ENCODE results near the gene RIMOC1.
"Not testable (repeated sequence)": the region's sequence is repeated elsewhere in the genome, so short reads cannot be mapped to it uniquely, and the experiment has no call there.

RIMOC1 gene

DNA sequence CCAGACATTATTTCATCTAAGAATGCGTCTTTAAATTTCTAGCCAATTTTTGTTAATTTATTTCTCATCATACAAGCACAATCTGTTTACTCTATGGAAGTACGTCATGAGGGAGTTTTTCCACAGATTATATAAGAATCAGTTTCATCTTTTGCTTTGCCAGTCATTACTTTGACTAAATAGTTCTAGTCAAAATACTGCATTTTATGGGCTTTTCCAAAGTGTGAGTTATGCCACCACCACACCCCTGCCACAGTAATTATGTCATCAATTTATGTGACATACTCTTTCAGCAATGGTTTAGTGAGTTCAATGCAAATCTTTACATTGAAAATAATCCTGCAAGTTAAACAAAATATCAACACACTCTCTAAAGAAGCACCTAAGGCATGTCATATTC lies 2.0 kb downstream of the RIMOC1 start:
- ATAC-seq (replicated peaks) (no peak), DNase-seq (no peak)
- Mint-ChIP-seq H3K27me3 (no peaks in the 10 kb centered on the region), H3K4me1 (ENCODE audit: low read depth in 2 of 2) (peaks cover 17 to 25% of the 10 kb centered on the region in 2 donors), H3K4me3 (no peak overlapping the region), H3K36me3 (ENCODE audit: insufficient read depth) (peaks cover 47% of the 10 kb centered on the region), H3K9me3 (no peaks in the 10 kb centered on the region), H3K27ac (no peak overlapping the region)

DNA sequence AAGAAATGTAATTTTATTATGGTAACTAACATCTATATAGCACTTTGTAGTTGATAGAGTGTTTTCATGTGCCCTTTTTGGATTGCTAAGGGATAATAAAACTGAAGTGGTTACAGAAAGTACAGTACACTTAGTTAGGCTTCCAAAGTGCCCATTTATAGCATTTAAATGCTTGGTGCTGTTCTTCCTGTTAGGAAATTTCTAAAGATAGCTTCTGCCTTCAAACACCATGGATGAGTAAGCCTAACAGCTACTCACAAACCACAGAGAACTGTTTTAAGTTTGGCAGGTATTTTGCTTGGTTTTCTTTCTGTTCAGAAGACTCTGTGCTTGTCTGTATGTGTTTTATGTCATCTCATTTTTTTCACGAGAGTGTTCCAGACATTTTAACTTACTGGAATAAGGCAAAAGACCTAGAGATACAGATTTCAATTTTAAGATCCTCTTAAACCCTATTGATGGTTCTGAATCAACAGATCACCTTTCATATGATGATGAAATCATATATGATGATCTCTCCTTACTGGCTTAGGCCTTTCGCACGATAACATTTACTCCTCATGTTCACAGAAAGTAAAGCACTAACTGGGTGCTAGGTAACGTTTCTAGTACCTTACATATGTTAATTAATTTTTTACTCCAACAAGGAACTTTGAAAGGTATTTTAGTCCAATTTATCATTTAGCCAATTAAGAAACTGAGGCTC lies 4.4 kb downstream of the RIMOC1 start:
- ATAC-seq (replicated peaks) (no peak), DNase-seq (no peak)
- Mint-ChIP-seq H3K27ac (no peak overlapping the region), H3K4me3 (no peak overlapping the region), H3K4me1 (ENCODE audit: low read depth in 2 of 2) (peaks cover 17 to 22% of the 10 kb centered on the region in 2 donors), H3K27me3 (no peaks in the 10 kb centered on the region), H3K9me3 (no peaks in the 10 kb centered on the region), H3K36me3 (ENCODE audit: insufficient read depth) (peaks cover 65% of the 10 kb centered on the region)

DNA sequence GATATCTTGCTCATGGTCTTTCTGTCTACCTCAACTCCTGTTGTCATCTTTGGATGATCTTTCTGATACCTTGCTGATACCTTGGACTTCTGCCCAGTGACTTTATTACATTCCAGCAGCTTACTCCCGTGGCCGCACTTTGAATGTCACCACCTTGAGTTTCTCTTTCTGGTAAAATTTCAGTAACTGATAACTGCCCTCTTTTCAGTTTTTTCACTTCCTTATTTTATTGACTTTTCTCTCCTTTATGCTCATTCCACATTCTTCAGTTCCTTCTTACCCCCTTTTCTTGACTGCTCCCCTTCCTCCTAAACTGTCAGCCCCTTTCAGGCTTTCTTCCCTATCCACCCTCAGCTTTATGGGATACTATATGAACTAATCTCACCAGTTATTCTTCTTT lies 14.0 kb downstream of the RIMOC1 start:
- Mint-ChIP-seq H3K9me3 (no peaks in the 10 kb centered on the region), H3K36me3 (ENCODE audit: insufficient read depth) (peaks cover 65% of the 10 kb centered on the region), H3K27ac (peak overlapping the region in 1 of 2 donors; percentile 44), H3K27me3 (no peaks in the 10 kb centered on the region), H3K4me3 (no peak overlapping the region), H3K4me1 (ENCODE audit: low read depth in 2 of 2) (peaks cover 0 to 3% of the 10 kb centered on the region in 2 donors)
- DNase-seq (no peak), ATAC-seq (replicated peaks) (no peak)

DNA sequence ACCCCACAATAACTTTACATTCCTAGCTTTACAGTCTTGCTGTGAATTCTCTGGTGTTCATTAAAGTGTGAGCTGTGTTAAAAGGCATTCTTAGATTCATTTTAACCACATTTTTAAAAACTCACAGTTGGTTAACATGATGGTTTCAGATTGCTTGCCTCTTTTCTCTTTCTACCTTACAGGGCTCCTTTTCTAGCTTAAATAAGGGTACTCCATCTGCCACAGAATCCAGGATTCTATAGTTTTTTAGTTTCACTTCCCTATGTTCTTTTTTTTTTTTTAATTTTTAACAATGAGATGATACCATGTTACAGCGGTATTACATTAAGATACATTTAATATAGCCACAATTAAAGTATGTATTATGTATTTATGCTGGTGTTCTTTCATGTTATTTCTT lies 17.0 kb downstream of the RIMOC1 start:
- H3K4me3 Mint-ChIP-seq, result no peak overlapping the region
- H3K27me3 Mint-ChIP-seq, result no peaks in the 10 kb centered on the region
- no peaks in the 10 kb centered on the region for H3K9me3 Mint-ChIP-seq
- H3K36me3 Mint-ChIP-seq (ENCODE audit: insufficient read depth), result peaks cover 61% of the 10 kb centered on the region
- peaks cover 9 to 13% of the 10 kb centered on the region in 2 donors for H3K4me1 Mint-ChIP-seq (ENCODE audit: low read depth in 2 of 2)
- no peak for DNase-seq
- ATAC-seq (replicated peaks), result no peak
- peak overlapping the region; percentile 41 to 62 for H3K27ac Mint-ChIP-seq

DNA sequence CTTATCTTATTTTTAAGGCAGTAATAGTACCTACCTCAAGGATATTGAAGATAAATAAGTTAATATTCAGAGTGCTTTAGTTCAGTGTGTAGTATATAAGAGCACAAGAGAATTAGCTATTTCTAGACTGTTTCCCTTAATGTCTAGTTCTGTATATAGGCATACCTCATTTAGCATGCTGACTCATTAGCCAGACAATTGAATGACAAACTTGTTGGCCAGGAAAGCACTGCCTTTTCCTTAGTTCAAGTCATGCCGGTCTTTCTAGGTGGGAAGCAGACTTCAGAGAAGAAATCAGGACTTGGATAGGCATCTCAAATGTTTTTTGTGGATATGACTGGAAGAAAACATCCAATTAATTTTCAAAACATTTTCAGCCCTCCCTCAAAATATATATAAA lies 17.7 kb downstream of the RIMOC1 start:
- DNase-seq (no peak), ATAC-seq (replicated peaks) (no peak)
- H3K27me3 Mint-ChIP-seq, result no peaks in the 10 kb centered on the region
- H3K36me3 Mint-ChIP-seq (ENCODE audit: insufficient read depth), result peaks cover 57% of the 10 kb centered on the region
- H3K4me1 Mint-ChIP-seq (ENCODE audit: low read depth in 2 of 2), result peaks cover 11 to 19% of the 10 kb centered on the region in 2 donors
- no peak overlapping the region for H3K4me3 Mint-ChIP-seq
- H3K9me3 Mint-ChIP-seq, result no peaks in the 10 kb centered on the region
- peak overlapping the region; percentile 41 to 62 for H3K27ac Mint-ChIP-seq

DNA sequence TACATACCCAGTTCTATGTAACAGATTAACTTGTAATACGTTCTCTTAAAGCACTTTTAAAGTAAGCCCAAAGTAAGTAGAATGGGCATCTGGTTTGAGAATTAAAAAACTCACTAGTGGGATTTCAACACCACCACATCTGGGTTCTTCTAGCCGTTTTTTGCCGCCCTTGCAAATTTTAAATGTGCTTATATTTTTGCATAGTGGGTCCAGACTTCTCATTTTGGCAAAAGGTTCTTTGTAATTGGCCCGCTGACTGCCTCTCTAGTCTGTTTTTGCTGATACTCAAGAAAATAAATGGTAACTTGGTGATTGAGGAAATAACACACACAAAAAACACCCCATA lies 20.4 kb downstream of the RIMOC1 start:
- Mint-ChIP-seq H3K4me3 (peak overlapping the region; percentile 81 to 90), H3K36me3 (ENCODE audit: insufficient read depth) (peaks cover 38% of the 10 kb centered on the region), H3K27ac (peak overlapping the region; percentile 97 to 98), H3K27me3 (no peaks in the 10 kb centered on the region), H3K4me1 (ENCODE audit: low read depth in 2 of 2) (peaks cover 12 to 23% of the 10 kb centered on the region in 2 donors), H3K9me3 (no peaks in the 10 kb centered on the region)
- DNase-seq (no peak), ATAC-seq (replicated peaks) (no peak)

DNA sequence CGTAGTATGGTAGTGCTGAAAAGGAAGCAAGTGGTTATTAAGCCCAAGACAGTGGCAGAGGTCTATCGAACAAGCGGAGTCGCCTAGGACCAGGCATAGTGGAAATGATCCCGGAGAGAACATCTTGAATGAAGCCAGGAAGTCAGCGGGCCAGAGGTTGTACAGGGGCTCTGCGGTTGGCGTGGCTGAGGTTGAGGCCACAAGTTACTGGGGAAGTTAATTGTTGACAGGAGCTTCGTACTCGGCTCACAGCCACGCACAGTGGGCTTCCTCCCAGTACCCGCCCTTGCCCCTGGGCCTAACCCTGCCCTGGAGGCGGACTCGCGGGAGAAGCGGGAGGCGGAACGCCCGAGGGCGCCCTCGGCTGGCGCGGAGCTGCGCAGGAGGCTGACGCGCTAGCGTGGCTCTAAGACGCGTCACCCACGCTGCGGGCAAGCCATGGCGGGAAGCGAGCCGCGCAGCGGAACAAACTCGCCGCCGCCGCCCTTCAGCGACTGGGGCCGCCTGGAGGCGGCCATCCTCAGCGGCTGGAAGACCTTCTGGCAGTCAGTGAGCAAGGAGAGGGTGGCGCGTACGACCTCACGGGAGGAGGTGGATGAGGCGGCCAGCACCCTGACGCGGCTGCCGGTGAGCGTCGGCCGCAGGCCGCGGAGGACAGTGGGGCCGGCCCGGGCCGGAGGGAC lies 20.9 kb downstream of the RIMOC1 start, which contains the start of gene FBXO4:
Gene FBXO4 (plus strand): TSS at position 410 of the 683 bp plus-strand sequence. CDS start 29 bp downstream, at position 439.
- peaks cover 33% of the 10 kb centered on the region for H3K36me3 Mint-ChIP-seq (ENCODE audit: insufficient read depth)
- no peaks in the 10 kb centered on the region for H3K9me3 Mint-ChIP-seq
- DNase-seq, result peak; percentile 87 to 90 (median 90)
- peak within 1 kb of the TSS; percentile 81 to 90 for H3K4me3 Mint-ChIP-seq
- H3K27ac Mint-ChIP-seq, result peak within 1 kb of the TSS; percentile 97 to 98
- ATAC-seq (replicated peaks), result peak; percentile 91
- peaks cover 12 to 23% of the 10 kb centered on the region in 2 donors for H3K4me1 Mint-ChIP-seq (ENCODE audit: low read depth in 2 of 2)
- H3K27me3 Mint-ChIP-seq, result no peaks in the 10 kb centered on the region

DNA sequence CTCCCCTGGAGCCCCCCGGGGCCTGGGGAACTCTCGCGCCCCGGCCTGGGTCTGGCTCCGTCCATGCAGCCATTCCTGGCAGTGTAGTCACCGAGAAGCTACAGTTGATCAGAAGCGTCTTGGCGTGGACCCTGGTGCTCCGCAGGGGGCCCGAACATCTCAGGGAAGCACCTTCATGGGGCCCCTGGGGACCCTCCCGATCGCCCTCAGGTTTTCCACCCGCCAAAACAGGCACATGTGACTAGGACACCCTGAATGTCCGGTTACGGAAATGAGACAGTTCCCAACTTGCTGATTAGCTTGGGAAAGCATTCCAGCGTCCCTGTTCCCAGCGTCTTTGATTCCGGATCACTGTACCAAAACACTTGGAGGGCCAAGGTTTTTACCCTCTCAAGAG lies 21.4 kb downstream of the RIMOC1 start:
- Mint-ChIP-seq H3K27me3 (no peaks in the 10 kb centered on the region), H3K4me1 (ENCODE audit: low read depth in 2 of 2) (peaks cover 12 to 23% of the 10 kb centered on the region in 2 donors), H3K36me3 (ENCODE audit: insufficient read depth) (peaks cover 29% of the 10 kb centered on the region), H3K4me3 (peak overlapping the region; percentile 81 to 90), H3K27ac (peak overlapping the region; percentile 97 to 98), H3K9me3 (no peaks in the 10 kb centered on the region)
- ATAC-seq (replicated peaks), result no peak
- DNase-seq, result peak in 2 of 3 experiments; percentile 25 to 26

DNA sequence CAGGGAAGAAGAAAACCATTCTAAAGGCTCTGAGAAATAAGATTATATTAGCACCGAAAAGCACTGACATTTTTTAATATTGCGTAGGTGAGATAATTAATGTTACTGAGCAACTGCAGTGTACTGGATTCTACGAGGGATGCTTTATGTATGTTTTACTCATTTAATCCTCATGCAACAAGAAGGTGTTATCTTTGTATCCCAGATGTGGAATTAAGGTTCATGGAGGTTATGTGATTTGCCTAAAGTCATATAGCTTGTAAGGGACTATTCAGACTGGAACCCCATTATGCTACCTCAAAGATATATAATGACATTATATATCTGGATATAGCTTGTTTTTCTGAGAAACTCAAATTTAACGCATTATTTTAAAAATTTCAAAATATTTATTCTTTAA lies 23.5 kb downstream of the RIMOC1 start:
- Mint-ChIP-seq H3K4me1 (ENCODE audit: low read depth in 2 of 2) (peaks cover 12 to 19% of the 10 kb centered on the region in 2 donors), H3K27ac (no peak overlapping the region), H3K4me3 (no peak overlapping the region), H3K27me3 (no peaks in the 10 kb centered on the region), H3K9me3 (no peaks in the 10 kb centered on the region), H3K36me3 (ENCODE audit: insufficient read depth) (peaks cover 21% of the 10 kb centered on the region)
- no peak for ATAC-seq (replicated peaks)
- DNase-seq, result no peak

DNA sequence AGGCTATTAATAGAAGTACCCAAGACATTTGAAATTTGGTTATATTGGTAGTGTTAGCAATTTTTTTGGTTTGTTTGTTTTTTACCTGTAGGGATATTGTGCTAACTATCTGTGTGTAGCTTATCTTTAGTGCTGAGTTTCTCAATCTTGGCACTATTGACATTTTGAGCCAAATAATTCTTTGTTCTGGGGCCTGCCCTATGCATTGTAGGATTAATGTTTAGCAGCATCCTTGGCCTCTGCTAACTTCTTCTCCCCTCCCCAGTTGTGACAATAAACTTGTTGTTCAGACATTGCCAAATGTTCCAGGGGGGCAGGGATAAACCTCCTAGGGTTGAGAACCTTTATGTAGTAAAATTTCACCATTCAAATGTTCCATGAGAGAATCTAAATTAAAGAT lies 24.9 kb downstream of the RIMOC1 start:
- ATAC-seq (replicated peaks) (no peak), DNase-seq (no peak)
- Mint-ChIP-seq H3K36me3 (ENCODE audit: insufficient read depth) (peaks cover 25% of the 10 kb centered on the region), H3K4me1 (ENCODE audit: low read depth in 2 of 2) (peaks cover 12 to 19% of the 10 kb centered on the region in 2 donors), H3K27me3 (no peaks in the 10 kb centered on the region), H3K9me3 (no peaks in the 10 kb centered on the region), H3K4me3 (no peak overlapping the region), H3K27ac (no peak overlapping the region)

DNA sequence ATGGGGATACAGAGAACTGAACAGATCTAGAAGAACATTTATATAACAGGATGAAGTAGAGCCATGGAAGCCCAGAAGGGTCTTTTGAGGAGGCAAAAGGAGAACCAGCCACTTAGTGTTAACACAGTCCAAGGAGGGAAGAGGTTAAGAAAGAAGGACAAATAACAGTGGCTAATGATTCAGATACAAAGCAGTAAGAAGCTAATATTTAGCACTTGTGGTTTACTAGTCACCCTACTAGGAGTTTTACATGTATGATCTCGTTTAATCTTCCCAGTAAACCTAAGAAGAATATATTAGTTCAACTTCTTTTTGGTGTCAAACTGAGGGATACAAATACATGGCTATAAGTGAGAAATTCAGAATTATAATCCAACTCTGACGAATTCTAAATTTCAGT lies 28.6 kb downstream of the RIMOC1 start:
- H3K9me3 Mint-ChIP-seq, result no peaks in the 10 kb centered on the region
- no peak for ATAC-seq (replicated peaks)
- no peak for DNase-seq
- no peaks in the 10 kb centered on the region for H3K4me1 Mint-ChIP-seq (ENCODE audit: low read depth in 2 of 2)
- H3K4me3 Mint-ChIP-seq, result no peak overlapping the region
- no peaks in the 10 kb centered on the region for H3K27me3 Mint-ChIP-seq
- no peak overlapping the region for H3K27ac Mint-ChIP-seq
- H3K36me3 Mint-ChIP-seq (ENCODE audit: insufficient read depth), result peaks cover 17% of the 10 kb centered on the region

DNA sequence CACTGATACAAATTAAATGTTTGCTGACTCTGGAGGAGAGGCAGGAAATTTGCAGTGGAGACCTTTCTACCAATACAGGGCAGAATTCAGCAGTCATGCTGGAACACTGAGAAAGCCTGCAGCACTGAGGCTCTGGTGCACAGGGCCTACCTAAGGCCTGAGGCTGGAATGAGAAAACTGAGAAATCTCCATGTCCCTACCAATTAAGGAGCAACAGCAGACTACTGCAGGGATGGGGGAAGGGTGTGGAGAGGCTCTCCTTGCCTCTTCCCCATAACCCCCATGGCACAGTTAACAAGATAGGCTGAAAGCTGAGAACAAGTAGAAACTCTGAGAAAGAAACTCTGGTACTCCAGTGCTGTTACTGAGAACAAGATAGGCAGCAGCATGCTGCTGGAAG lies 31.4 kb downstream of the RIMOC1 start:
- no peaks in the 10 kb centered on the region for H3K4me1 Mint-ChIP-seq (ENCODE audit: low read depth in 2 of 2)
- no peak for DNase-seq
- no peak for ATAC-seq (replicated peaks)
- H3K9me3 Mint-ChIP-seq, result no peaks in the 10 kb centered on the region
- no peaks in the 10 kb centered on the region for H3K27me3 Mint-ChIP-seq
- peaks cover 17% of the 10 kb centered on the region for H3K36me3 Mint-ChIP-seq (ENCODE audit: insufficient read depth)
- H3K4me3 Mint-ChIP-seq, result no peak overlapping the region
- no peak overlapping the region for H3K27ac Mint-ChIP-seq

DNA sequence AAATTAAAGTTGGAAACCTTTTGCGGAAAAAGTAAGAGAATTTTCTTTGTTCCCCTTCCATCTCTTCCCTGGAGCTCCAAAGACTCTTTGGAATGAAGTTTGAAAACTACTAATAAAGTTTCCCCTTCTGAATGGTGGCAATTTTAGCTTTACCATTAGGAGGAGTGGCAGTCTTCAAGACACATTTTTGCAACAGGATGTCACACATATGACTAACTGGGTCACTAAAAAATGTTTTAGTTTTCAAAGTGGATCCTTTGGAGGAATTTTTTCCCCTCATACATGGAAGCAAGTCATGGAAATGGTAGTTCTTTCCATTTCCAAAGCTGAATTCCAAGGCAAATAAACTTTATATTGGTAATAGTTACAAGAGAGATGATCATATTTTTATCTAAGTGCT lies 36.5 kb downstream of the RIMOC1 start:
- Mint-ChIP-seq H3K4me3 (no peak overlapping the region), H3K27me3 (no peaks in the 10 kb centered on the region), H3K36me3 (ENCODE audit: insufficient read depth) (peaks cover 6% of the 10 kb centered on the region), H3K4me1 (ENCODE audit: low read depth in 2 of 2) (no peaks in the 10 kb centered on the region), H3K27ac (no peak overlapping the region), H3K9me3 (no peaks in the 10 kb centered on the region)
- DNase-seq (no peak), ATAC-seq (replicated peaks) (no peak)

DNA sequence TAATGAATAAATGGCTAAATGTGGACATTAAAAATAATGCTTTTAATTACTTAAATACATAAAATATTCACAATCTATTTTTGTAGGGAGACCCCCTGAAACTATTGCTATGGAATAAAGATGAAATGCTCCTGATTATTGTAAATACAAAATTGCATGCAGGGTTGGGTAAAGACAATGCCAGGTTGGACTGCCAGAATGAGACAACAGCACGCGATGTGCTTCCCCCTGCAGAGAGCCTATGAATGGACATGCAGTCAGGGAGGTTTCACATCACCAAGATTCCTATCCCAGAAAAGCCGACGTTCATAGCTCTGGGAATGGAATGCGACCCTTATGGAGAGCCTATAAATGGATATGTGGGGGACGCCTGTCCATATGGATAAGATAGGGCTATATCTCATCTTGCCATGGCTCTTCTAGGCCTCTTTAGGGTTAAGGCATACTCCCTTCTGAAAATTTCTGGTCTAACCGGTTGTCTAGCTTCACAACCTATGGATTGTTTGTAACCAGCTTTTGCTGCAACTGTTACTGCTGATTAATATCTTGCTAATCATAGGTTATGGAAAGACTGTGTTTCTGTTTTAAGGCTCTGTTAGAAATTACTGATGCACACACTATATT lies 41.3 kb downstream of the RIMOC1 start:
- H3K27me3 Mint-ChIP-seq, result peaks cover 2 to 12% of the 10 kb centered on the region in 2 donors
- DNase-seq; H3K4me3 Mint-ChIP-seq; H3K4me1 Mint-ChIP-seq (ENCODE audit: low read depth in 2 of 2); H3K9me3 Mint-ChIP-seq; H3K27ac Mint-ChIP-seq; H3K36me3 Mint-ChIP-seq (ENCODE audit: insufficient read depth); ATAC-seq (replicated peaks): not testable (repeated sequence)

All from effector memory CD8-positive, alpha-beta T cell (primary cell).